H1 (cell line): ENCODE data around the gene TENT4B. TPM values are rescaled to one million over a fixed set of nuclear protein-coding genes. Genes with fewer than 3 reads are reported as not detected.

Experiments
- CTCF ChIA-PET: fragments of 300-600 bp; sonication (Branson Sonifier 250); formaldehyde crosslinking; loops from one replicate; lab custom pipeline; 2021; ENCODE audit not compliant: partially characterized antibody; lab: Charles Lee
- POLR2A ChIA-PET: fragments of 300-600 bp; sonication (Branson Sonifier 250); formaldehyde crosslinking; loops from one replicate; lab custom pipeline; 2021; ENCODE audit warnings: inconsistent platforms; ENCODE audit not compliant: partially characterized antibody; lab: Charles Lee
- DNase-seq, 2 experiments: peaks; one replicate each; pipeline versions ENCODE4 v3.0.0 to v3.0.0-alpha.2; 2010 to 2022; ENCODE audit warnings: low spot score in 2 of 2, low read depth in 1 of 2, mixed read lengths in 1 of 2
- FAIRE-seq: peaks from 2 replicates; lab custom pipeline; 2011; peaks lifted over from hg19 to GRCh38; lab: Jason Lieb, UNC
- H2AFZ ChIP-seq: 2 replicates; pipeline ENCODE4 v1.8.1; 2012; ENCODE audit warnings: low read length, inconsistent platforms
- H2AK5ac ChIP-seq: 2 replicates; pipeline ENCODE4 v1.6.1; 2013; ENCODE audit warnings: low read depth, low read length
- H2BK120ac ChIP-seq: replicated peaks from 2 replicates; pipeline ENCODE3; 2013; ENCODE audit warnings: low read depth, low read length, inconsistent platforms
- H2BK12ac ChIP-seq: 2 replicates; pipeline ENCODE4 v1.6.1; 2013; ENCODE audit warnings: low read depth, low read length
- H2BK15ac ChIP-seq: 2 replicates; pipeline ENCODE4 v1.6.1; 2013; ENCODE audit warnings: low read length
- H2BK20ac ChIP-seq: 2 replicates; pipeline ENCODE4 v1.6.1; 2013; ENCODE audit warnings: low read length
- H2BK5ac ChIP-seq: 2 replicates; pipeline ENCODE4 v1.6.1; 2013; ENCODE audit warnings: low read depth, low read length
- H3K14ac ChIP-seq: 2 replicates; pipeline ENCODE4 v1.6.1; 2013; ENCODE audit warnings: inconsistent platforms; ENCODE audit not compliant: insufficient read length
- H3K18ac ChIP-seq: 2 replicates; pipeline ENCODE4 v1.6.1; 2013; ENCODE audit warnings: low read length; ENCODE audit errors: extremely low read depth
- H3K23ac ChIP-seq: 2 replicates; pipeline ENCODE4 v1.6.1; 2013; ENCODE audit warnings: inconsistent platforms; ENCODE audit not compliant: insufficient read length
- H3K23me2 ChIP-seq: 2 replicates; pipeline ENCODE4 v1.6.1; 2013; ENCODE audit warnings: low read depth, low read length
- H3K27ac ChIP-seq: 2 replicates; pipeline ENCODE4 v1.6.1; 2011; ENCODE audit warnings: low read depth, low read length, inconsistent platforms
- H3K27me3 ChIP-seq, 4 experiments: replicated peaks in 1 of 4; 1 replicate in 1 of 4; 2 replicates in 3 of 4; pipeline versions ENCODE4 v1.6.1 to v1.8.1; 2011 to 2013; ENCODE audit warnings: low read length in 3 of 4, mild to moderate bottlenecking in 3 of 4, inconsistent platforms in 2 of 4, mixed read lengths in 2 of 4, moderate library complexity in 1 of 4; ENCODE audit not compliant: control insufficient read depth in 3 of 4, insufficient read depth in 3 of 4; ENCODE audit errors: extremely low read depth in 1 of 4
- H3K36me3 ChIP-seq, 4 experiments: 2 replicates each; pipeline versions ENCODE4 v1.6.1 to v1.8.1; 2011 to 2013; ENCODE audit warnings: mild to moderate bottlenecking in 4 of 4, low read length in 3 of 4, moderate library complexity in 2 of 4, control low read depth in 1 of 4, inconsistent platforms in 1 of 4; ENCODE audit not compliant: insufficient read depth in 4 of 4, control insufficient read depth in 2 of 4
- H3K4ac ChIP-seq: replicated peaks from 2 replicates; pipeline ENCODE3; 2013; ENCODE audit warnings: low read length, low read depth, mixed read lengths, inconsistent platforms; ENCODE audit not compliant: insufficient read length
- H3K4me1 ChIP-seq, 4 experiments: replicated peaks in 1 of 4; 1 replicate in 1 of 4; 2 replicates in 3 of 4; pipeline versions ENCODE4 v1.6.1 to v1.8.1; 2011 to 2013; ENCODE audit warnings: low read length in 3 of 4, inconsistent platforms in 2 of 4, mixed read lengths in 1 of 4; ENCODE audit not compliant: insufficient read depth in 4 of 4, control insufficient read depth in 3 of 4
- H3K4me2 ChIP-seq, 2 experiments: 2 replicates each; pipeline versions ENCODE4 v1.6.1 to v1.8.1; 2011 to 2013; ENCODE audit warnings: low read depth in 2 of 2, low read length in 2 of 2, control low read depth in 1 of 2, inconsistent platforms in 1 of 2, mild to moderate bottlenecking in 1 of 2; ENCODE audit not compliant: insufficient read depth in 1 of 2
- H3K4me3 ChIP-seq, 4 experiments: fragments of 200-600, 300-600 bp in 1 of 4; sonication (generic), shearing (Covaris generic), sonication (Bioruptor Twin) in 1 of 4; 2 replicates each; pipeline versions ENCODE4 v1.5.1 to v1.8.1; 2011 to 2016; ENCODE audit warnings: low read length in 4 of 4, low read depth in 3 of 4, control low read depth in 2 of 4, inconsistent platforms in 2 of 4, mild to moderate bottlenecking in 2 of 4, mixed read lengths in 1 of 4, moderate library complexity in 1 of 4; ENCODE audit not compliant: insufficient read depth in 2 of 4; ENCODE audit errors: extremely low read depth in 1 of 4
- H3K56ac ChIP-seq: replicated peaks from 2 replicates; pipeline ENCODE3; 2013; ENCODE audit warnings: low read depth, mild to moderate bottlenecking, mixed read lengths, low read length, inconsistent platforms; ENCODE audit not compliant: insufficient read length
- H3K79me1 ChIP-seq: 2 replicates; pipeline ENCODE4 v1.6.1; 2013; ENCODE audit warnings: low read depth, low read length, control low read depth
- H3K79me2 ChIP-seq, 2 experiments: 2 replicates each; pipeline versions ENCODE4 v1.6.1 to v1.8.1; 2012 to 2013; ENCODE audit warnings: low read length in 2 of 2, mild to moderate bottlenecking in 2 of 2, inconsistent platforms in 1 of 2; ENCODE audit not compliant: insufficient read depth in 2 of 2, control insufficient read depth in 1 of 2
- H3K9ac ChIP-seq, 4 experiments: replicated peaks in 1 of 4; 1 replicate in 1 of 4; 2 replicates in 3 of 4; pipeline versions ENCODE4 v1.6.1 to v1.8.1; 2011 to 2013; ENCODE audit warnings: low read depth in 3 of 4, low read length in 3 of 4, control low read depth in 2 of 4, mild to moderate bottlenecking in 2 of 4, moderate library complexity in 2 of 4, inconsistent platforms in 1 of 4; ENCODE audit errors: extremely low read depth in 1 of 4
- H3K9me3 ChIP-seq, 2 experiments: 2 replicates each; pipeline versions ENCODE4 v1.6.1 to v1.8.1; 2012 to 2013; ENCODE audit warnings: mild to moderate bottlenecking in 2 of 2, moderate library complexity in 2 of 2, control low read depth in 1 of 2, inconsistent platforms in 1 of 2, low read depth in 1 of 2, low read length in 1 of 2, mixed read lengths in 1 of 2; ENCODE audit not compliant: insufficient read depth in 2 of 2
- H4K20me1 ChIP-seq, 2 experiments: replicated peaks in 1 of 2; 2 replicates each; pipeline versions ENCODE3 to v1.8.1; 2011 to 2013; ENCODE audit warnings: inconsistent platforms in 2 of 2, low read length in 2 of 2, mild to moderate bottlenecking in 1 of 2; ENCODE audit not compliant: insufficient read depth in 2 of 2, control insufficient read depth in 1 of 2
- H4K5ac ChIP-seq: 2 replicates; pipeline ENCODE4 v1.6.1; 2013; ENCODE audit warnings: low read length, low read depth, mixed read lengths, inconsistent platforms; ENCODE audit not compliant: insufficient read length
- H4K8ac ChIP-seq: 2 replicates; pipeline ENCODE4 v1.8.0; 2013; ENCODE audit warnings: mild to moderate bottlenecking, moderate library complexity, low read length, inconsistent platforms; ENCODE audit not compliant: insufficient read depth; ENCODE audit errors: extremely low read depth
- H4K91ac ChIP-seq: replicated peaks from 2 replicates; pipeline ENCODE3; 2013; ENCODE audit warnings: low read length, mixed read lengths, inconsistent platforms; ENCODE audit not compliant: insufficient read length
- BCL11A ChIP-seq, 2 experiments: IDR thresholded peaks; one replicate each; pipeline ENCODE4 v1.6.1; 2011; ENCODE audit warnings: low read depth in 2 of 2, low read length in 2 of 2, mild to moderate bottlenecking in 2 of 2
- CHD1 ChIP-seq: IDR thresholded peaks from 2 replicates; pipeline ENCODE4 v1.6.1; 2012; ENCODE audit warnings: low read depth, low read length, improper control_type of control experiment
- CHD2 ChIP-seq: IDR thresholded peaks from 2 replicates; pipeline ENCODE4 v1.6.1; 2012; ENCODE audit warnings: low read length, improper control_type of control experiment
- GABPA ChIP-seq: IDR thresholded peaks from 2 replicates; pipeline ENCODE4 v1.6.1; 2011; ENCODE audit warnings: mild to moderate bottlenecking, low read length, moderate library complexity, borderline replicate concordance; ENCODE audit not compliant: insufficient read depth
- RNF2 ChIP-seq: fragments of 200-900, 300-1000 bp; sonication (generic); IDR thresholded peaks from 2 replicates; pipeline ENCODE4 v1.7.1; 2016; ENCODE audit warnings: borderline replicate concordance, low read depth, mild to moderate bottlenecking, antibody characterized with exemption, low read length; ENCODE audit not compliant: poor library complexity, severe bottlenecking; ENCODE audit errors: missing control alignments
- TCF12 ChIP-seq: IDR thresholded peaks from 2 replicates; pipeline ENCODE4 v1.6.1; 2011; ENCODE audit warnings: low read depth, mild to moderate bottlenecking, low read length
- YY1 ChIP-seq: IDR thresholded peaks from 2 replicates; pipeline ENCODE4 v1.6.1; 2011; ENCODE audit warnings: low read depth, mild to moderate bottlenecking, low read length
- WGBS, 2 experiments: shearing (Covaris generic) in 1 of 2; methylation state at CpG; one replicate each; pipeline versions ENCODE4 v1.1.6 to v1.1.7; 2013 to 2015; ENCODE audit warnings: low lambda C conversion rate in 2 of 2, mixed read lengths in 2 of 2, inconsistent platforms in 1 of 2, low coverage in 1 of 2, missing lambda C conversion rate in 1 of 2; ENCODE audit not compliant: insufficient replicate concordance in 2 of 2, insufficient coverage in 1 of 2, insufficient read length in 1 of 2; ENCODE audit errors: extremely low coverage in 1 of 2, missing lambda C conversion rate in 1 of 2; 5-methylcytosine and 5-hydroxymethylcytosine counted together
- polyA plus RNA-seq, 7 experiments: library from polyadenylated mRNA; depleted of rRNA in 3 of 7; stranded (reverse) in 5 of 7; unstranded in 2 of 7; fragments of >200 nt in 5 of 7; fragments of 200-250 nt in 2 of 7; gene quantifications; 1 replicate in 5 of 7; 2 replicates in 1 of 7; 4 replicates in 1 of 7; pipeline versions ENCODE4 v1.2.1 to v1.2.3, GENCODE V29; 2011 to 2013; ENCODE audit warnings: missing spikeins in 2 of 7, mixed read lengths in 2 of 7
- total RNA-seq: library from RNA; stranded (reverse); fragmentation: NEBNext Ultra II Directional; extraction: Animal tissue kit (Norgen Biotek cat#: 25700); gene quantifications from 2 replicates; pipeline ENCODE4 v1.2.1, GENCODE V29; 2021
- TF ChIP-seq, protein P1 (sequence below), 3 experiments: IDR thresholded peaks; 1 replicate in 2 of 3; 2 replicates in 1 of 3; pipeline versions ENCODE4 v1.5.1 to v1.6.1; 2011; ENCODE audit warnings: low read length in 3 of 3, mild to moderate bottlenecking in 3 of 3, inconsistent platforms in 2 of 3, low read depth in 1 of 3, moderate library complexity in 1 of 3; ENCODE audit not compliant: insufficient read depth in 1 of 3; ENCODE audit errors: control extremely low read depth in 1 of 3
- TF ChIP-seq, protein P2 (sequence below): IDR thresholded peaks from 2 replicates; pipeline ENCODE4 v1.6.1; 2011; ENCODE audit warnings: low read depth, mild to moderate bottlenecking, low read length; ENCODE audit not compliant: insufficient read depth

The TENT4B gene
- total and polyA plus RNA-seq, 2 of the 8 experiments (the other 6 are each of a cell fraction or from before 2014, with no cell fraction given), result 4.2 to 15.7 TPM

DNA sequence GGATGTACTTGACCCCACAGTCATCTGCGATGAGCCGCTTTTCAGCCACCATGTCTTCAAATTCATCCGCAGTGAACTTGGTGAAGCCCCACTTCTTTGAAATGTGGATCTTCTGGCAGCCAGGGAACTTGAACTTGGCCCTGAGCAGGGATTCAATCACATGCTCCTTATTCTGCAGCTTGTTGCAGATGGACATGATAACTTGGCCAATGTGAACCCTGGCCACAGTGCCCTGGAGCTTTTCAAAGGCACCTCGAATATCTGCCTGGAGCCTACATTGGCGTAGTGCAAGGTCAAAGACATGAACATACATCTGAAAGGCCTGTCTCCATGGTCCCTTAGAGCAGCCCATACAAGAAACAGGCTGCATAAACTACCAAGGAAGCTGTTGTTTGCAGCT, 1.8 kb upstream of the TENT4B start:
- H3K36me3 ChIP-seq, result no peaks in the 10 kb centered on the region
- peak overlapping the region; percentile 56 for H2AFZ ChIP-seq
- no peak overlapping the region for H3K4me3 ChIP-seq
- no peak overlapping the region for H2BK12ac ChIP-seq
- no peak overlapping the region for H3K23ac ChIP-seq
- H4K91ac ChIP-seq, result no peak overlapping the region
- peaks cover 10 to 12% of the 10 kb centered on the region in 2 experiments for H4K20me1 ChIP-seq
- H3K4me1 ChIP-seq, result peaks cover 0 to 9% (median 7%) of the 10 kb centered on the region in 4 experiments; a peak in 5 of 7 replicates
- DNase-seq, result no peak
- peaks cover 14% of the 10 kb centered on the region for H3K23me2 ChIP-seq
- no peaks in the 10 kb centered on the region for H3K9me3 ChIP-seq
- no peak overlapping the region for H2BK15ac ChIP-seq
- no peak overlapping the region for H3K27ac ChIP-seq
- no peak overlapping the region for H3K18ac ChIP-seq
- H4K5ac ChIP-seq, result no peak overlapping the region
- no peak overlapping the region for H2BK120ac ChIP-seq
- H3K27me3 ChIP-seq, result no peaks in the 10 kb centered on the region
- H2AK5ac ChIP-seq, result no peak overlapping the region
- H3K56ac ChIP-seq, result no peak overlapping the region
- WGBS, 2 experiments, result 82% methylated on average over 5 of the region's 5 CpGs; no CpG with 5 or more reads in 1 of the 2 experiments
- H3K14ac ChIP-seq, result no peak overlapping the region
- H3K4ac ChIP-seq, result no peak overlapping the region
- H3K9ac ChIP-seq, result no peak overlapping the region
- no peak overlapping the region; a peak in 1 of 4 replicates for H3K4me2 ChIP-seq
- FAIRE-seq, result no peak
- H4K8ac ChIP-seq, result no peak overlapping the region
- no peak overlapping the region for H2BK20ac ChIP-seq
- ChIA-PET CTCF (interaction anchor here (0.9 to 1.2 kb wide), 4 partner anchors 15 to 127 kb away, joined by 3 to 4 read pairs (median 4); partner anchors contain the start of genes CNEP1R1 and HEATR3), POLR2A (interaction anchor here (0.5 to 0.9 kb wide), 3 partner anchors 8 to 185 kb away, joined by 3 to 6 read pairs (median 4); no protein-coding TSS in a partner anchor)
- no peak overlapping the region for H2BK5ac ChIP-seq
- peaks cover 4 to 24% of the 10 kb centered on the region in 2 experiments; a peak in 3 of 4 replicates for H3K79me2 ChIP-seq
- peaks cover 8% of the 10 kb centered on the region for H3K79me1 ChIP-seq
- TF ChIP-seq CHD2 (no peak), CHD1 (no peak), BCL11A (IDR thresholded peaks at IDR 0.05; ENCODE audit: low read depth in 2 of 2, low read length in 2 of 2) (no peak), TCF12 (no peak), RNF2 (no peak), GABPA (no peak), YY1 (no peak)
- TF ChIP-seq, protein P1, sequence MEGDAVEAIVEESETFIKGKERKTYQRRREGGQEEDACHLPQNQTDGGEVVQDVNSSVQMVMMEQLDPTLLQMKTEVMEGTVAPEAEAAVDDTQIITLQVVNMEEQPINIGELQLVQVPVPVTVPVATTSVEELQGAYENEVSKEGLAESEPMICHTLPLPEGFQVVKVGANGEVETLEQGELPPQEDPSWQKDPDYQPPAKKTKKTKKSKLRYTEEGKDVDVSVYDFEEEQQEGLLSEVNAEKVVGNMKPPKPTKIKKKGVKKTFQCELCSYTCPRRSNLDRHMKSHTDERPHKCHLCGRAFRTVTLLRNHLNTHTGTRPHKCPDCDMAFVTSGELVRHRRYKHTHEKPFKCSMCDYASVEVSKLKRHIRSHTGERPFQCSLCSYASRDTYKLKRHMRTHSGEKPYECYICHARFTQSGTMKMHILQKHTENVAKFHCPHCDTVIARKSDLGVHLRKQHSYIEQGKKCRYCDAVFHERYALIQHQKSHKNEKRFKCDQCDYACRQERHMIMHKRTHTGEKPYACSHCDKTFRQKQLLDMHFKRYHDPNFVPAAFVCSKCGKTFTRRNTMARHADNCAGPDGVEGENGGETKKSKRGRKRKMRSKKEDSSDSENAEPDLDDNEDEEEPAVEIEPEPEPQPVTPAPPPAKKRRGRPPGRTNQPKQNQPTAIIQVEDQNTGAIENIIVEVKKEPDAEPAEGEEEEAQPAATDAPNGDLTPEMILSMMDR (IDR thresholded peaks at IDR 0.05; ENCODE audit: control extremely low read depth in 1 of 3, insufficient read depth in 1 of 3, low read depth in 1 of 3, low read length in 3 of 3), result no peak
- TF ChIP-seq, protein P2, sequence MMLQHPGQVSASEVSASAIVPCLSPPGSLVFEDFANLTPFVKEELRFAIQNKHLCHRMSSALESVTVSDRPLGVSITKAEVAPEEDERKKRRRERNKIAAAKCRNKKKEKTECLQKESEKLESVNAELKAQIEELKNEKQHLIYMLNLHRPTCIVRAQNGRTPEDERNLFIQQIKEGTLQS, result no peak
